HG03025 (cell line): ENCODE measurements around the gene NDUFA13.

Source experiments
- ATAC-seq: cut with Tn5 transposase; IDR thresholded peaks from one replicate; pipeline ENCODE4 v1.9.1; 2021; ENCODE audit warnings: mild to moderate bottlenecking, moderate library complexity; ENCODE audit not compliant: unreplicated experiment, low FRiP score

The NDUFA13 gene

DNA sequence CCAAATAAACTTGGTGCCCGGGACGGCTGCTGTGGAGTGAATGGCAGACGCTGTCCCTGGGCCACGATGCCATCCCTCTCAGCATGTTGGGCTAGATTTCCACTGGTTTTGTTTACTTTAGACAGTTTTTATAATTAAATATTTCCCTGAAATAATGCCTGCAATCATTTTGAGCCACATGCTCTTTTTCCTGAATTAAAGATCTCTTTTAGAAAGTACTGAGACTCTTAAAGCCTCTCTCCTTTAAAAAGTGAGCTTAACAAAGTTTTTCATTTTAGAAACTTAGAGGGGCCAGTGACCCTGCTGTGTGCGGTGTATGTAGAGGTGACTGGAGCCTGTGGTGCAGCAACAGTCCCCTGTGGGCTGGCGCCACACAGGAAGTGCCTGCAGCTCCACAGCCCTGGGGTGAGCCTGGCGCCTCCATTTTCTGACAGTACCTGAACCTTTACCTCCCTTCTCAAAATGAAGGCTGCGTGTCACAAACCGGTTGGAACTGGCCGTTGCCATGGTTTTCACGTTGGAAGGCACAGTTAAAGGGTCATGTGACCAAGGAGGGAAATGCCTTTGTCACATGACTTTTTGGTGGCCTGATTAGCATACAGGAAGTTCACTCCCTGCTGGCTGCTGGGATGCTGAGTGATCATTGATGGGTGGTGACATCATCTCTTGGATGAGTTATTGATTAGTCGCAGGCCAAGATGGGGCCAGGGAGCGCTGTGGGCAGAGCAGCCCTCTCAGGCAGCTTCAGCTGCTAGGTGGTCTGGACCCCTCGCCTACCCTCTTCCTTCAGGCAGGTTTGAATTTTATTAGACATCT is 26.9 kb upstream of the NDUFA13 start:
- no peak for ATAC-seq

DNA sequence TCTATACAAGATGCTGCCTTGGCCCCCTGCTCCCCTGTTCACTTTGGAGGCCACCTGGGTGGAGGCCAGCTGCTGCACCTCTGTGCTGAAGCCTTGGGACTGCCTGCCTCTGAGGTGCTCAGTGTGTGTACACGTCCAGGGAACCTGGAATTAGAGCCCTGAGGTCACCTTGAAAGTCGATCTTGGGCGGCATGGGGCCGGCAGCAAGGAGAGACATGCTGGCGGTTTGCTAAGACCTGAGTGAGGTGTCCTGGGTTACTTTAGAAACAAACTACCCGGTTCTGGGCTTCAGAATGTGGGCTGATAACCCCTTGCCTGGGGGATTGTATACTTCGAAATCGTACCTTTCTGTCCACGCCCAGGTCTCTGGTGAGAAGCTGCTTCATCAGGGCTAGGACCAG is 26.2 kb upstream of the NDUFA13 start:
- no peak for ATAC-seq

DNA sequence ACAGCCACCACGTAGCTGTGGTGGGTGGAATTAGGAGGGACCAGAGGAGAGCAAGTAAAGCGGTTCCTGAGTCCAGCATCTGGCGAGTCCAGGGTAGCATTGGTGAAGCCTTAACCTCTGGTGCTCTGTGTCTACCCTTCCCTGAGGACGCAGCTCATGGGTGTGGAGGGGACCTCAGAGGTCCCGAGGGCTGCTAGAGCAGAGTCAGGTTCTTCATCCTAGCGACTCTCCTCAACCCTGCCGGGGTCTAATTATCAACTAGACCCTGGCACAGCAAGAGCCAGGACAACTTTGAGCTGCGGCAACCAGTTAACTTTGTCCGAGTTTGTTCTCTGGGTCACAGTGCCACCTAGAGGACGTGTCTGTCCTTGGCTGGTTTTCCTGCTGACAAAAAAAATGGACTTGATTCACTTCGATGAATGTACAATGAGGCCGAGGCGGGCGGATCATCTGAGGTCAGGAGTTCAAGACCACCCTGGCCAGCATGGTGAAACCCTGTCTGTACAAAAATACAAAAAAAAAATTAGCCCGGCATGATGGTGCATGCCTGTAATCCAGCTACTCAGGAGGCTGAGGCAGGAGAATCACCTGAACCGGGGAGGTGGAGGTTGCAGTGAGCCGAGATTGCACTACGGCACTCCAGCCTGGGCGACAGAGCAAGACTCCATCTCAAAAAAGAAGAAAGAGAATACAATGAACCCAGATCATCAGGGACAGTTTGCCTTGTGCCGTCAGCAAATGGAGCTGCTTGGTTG is 25.6 kb upstream of the NDUFA13 start:
- no peak for ATAC-seq

DNA sequence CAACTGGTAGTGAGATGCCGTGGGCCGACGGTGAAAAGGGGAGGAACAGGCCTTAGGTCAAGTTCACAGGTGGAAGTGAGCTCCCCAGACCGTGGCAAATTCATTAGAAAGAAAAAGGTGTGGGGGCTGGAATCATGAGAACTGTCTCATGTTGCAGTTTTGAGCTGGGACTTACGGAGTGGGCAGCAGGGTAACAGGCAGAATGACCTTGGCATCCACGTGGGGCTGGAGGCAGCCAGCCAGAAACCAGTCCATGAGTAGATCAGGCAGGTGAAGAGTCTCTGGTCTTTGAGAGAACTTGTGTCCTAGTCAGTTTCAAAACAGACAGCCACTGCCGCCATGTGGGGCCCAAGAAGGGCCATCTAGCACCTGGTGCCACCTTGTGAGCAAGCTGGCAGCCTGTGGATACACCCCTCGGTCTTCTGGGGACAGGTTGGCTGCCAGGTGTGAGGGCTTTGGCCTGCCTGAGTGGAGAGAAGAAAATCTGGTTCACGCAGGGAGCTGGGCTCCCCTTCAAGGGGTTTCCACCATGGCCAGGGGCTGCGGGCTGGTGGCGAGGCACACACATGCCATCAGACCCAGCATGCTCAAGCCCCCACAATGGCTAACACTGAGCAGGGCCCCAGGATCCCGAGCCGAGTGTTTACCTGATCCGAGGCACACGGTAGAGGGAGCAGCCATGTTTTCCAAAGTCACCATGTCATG is 24.6 kb upstream of the NDUFA13 start:
- no peak for ATAC-seq

DNA sequence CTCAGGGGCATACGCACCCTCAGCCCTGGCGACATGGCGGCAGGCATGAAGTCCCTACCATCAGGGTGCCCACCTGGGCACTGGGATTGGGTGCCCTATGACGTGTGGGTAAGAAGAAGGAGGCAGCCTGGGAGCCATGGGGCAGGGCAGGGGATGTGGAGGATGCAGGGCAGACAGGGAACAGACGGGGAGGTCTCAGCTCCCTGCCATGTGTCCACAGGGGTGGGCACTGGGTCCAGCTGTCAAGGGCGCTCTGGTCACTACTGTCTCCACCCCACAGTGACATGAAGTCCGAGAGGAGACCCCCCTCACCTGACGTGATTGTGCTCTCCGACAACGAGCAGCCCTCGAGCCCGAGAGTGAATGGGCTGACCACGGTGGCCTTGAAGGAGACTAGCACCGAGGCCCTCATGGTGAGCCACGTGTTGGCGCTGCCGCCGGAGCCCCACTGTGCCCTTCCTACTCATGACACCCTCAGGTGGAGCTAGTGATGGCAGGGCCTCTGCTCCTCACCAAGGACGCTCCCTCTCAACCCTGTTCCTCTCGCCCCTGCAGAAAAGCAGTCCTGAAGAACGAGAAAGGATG is 23.9 kb upstream of the NDUFA13 start:
- no peak for ATAC-seq

DNA sequence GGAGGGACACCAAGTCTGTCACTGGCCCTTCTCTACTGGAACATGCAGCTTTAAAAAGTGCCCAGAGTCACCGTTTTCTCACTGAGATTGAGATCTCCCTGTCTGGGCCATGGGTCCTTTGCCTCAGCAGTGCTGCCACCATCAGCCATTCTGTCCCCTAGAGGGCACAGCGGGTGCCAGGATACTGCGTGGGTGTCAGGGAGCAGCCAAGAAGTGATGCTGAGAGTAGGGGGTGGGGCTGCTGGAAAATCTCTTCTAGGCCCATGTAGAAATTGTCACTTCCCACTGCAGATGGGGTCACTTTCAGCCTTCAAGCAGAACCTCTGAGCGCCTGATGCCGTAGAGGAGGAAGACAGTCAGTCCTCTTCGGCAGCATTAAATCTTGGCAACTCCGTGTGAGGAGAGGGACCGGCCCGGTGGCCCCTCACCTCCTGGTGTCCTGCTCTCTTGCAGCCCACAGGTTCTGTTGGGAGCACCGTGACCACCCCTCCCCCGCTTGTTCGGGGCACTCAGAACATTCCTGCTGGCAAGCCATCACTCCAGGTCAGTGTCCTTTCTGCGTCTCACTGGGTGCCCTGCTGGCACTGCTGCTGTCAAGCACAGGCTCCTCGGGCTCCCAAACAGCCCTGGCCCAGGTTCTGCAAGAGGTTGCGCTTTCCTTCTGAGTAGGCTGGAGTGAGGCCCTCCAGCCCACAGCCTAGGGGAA is 22.0 kb upstream of the NDUFA13 start:
- no peak for ATAC-seq

DNA sequence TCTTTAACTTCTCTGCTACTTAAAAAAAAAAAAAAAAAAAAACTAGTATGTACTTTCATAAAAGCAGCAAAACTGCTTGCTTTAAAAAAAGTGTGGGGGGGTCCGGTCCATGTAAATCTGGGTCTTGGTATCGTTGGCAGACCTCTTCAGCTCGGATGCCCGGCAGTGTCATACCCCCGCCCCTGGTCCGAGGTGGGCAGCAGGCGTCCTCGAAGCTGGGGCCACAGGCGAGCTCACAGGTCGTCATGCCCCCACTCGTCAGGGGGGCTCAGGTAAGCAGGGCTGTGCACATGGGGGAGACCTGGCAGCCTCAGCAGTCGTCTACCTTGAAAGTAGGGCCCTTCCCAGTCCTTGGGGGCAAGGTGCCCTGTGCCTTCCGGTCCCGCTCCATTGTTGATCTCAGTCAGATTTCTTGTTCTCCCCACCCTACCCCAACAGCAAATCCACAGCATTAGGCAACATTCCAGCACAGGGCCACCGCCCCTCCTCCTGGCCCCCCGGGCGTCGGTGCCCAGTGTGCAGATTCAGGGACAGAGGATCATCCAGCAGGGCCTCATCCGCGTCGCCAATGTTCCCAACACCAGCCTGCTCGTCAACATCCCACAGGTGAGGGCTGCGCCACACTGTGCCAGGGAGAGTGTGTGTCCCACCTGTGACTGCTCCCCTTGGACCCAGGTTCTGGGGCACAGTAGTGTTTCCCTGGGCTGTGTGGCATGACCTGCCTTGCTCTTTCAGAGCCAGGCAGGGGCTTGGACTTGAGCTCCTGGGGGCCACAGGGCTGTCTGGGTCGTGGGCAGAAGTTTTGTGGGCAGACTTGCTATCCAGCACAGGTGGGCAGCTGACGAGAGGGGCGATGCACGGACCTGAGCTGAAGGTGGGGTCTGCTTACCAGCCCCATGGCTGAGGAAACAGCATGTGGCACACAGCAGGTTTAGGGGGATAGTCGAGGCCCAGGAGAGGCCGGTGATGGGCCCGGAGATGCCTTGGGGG is 20.1 kb upstream of the NDUFA13 start:
- no peak for ATAC-seq

DNA sequence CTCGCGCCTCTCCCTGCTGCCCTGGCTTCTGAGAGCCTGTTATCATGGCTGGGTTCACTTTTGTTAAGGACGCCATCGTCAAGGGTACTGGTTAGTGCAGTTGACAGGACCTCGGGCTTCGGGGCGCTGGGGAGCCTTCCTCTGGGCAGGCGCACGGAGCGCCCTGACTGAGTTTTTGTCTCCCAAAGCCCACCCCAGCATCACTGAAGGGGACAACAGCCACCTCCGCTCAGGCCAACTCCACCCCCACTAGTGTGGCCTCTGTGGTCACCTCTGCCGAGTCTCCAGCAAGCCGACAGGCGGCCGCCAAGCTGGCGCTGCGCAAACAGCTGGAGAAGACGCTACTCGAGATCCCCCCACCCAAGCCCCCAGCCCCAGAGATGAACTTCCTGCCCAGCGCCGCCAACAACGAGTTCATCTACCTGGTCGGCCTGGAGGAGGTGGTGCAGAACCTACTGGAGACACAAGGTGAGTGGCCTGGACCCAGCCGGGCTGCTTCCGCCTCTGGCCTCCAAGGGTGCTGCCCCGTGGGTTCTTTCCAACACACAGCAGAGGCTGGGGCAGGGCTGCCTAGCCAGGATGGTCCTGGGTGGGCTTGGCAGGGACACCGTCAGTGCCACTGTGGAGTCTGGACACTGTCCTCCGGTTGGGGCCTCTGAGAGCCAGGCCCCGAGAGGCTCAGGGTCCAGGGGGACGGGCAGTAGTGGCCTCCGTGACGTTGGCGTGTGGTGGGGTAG is 17.6 kb upstream of the NDUFA13 start:
- ATAC-seq = no peak

DNA sequence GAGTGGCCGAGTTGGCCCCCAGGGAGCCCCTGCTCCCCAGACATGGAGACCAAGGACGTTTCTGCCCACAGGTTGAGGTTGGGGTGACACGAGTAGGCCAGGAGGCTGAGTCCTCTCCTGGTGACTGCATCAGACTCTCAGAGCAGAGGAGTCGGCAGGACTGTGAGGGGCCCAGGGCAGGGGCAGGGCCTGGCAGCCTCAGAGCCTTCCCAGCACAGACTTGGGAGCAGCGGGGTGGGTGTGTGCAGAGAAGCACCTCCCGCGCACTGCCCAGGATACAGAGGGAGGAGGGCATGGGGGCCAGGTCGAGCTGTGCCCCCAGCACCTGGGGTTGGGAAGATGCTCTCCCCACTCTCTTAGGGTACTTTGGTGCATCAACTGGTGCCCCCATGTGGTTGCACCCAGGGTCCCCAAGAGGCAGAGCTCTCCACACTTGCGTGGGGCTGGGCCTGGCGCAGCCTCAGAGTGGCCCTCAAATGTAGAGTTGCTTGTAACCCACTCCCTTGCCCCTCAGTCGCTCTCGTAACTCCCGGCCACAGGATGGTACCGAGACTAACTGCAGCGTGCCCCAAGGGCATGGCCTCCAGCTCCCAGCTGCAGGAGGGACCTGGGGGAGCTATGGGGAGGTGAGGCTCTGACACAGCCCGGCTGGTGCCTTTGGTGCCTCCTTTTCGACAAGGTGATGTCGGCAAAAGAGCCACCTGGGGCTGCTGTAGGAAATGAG is 16.6 kb upstream of the NDUFA13 start:
- no peak for ATAC-seq

DNA sequence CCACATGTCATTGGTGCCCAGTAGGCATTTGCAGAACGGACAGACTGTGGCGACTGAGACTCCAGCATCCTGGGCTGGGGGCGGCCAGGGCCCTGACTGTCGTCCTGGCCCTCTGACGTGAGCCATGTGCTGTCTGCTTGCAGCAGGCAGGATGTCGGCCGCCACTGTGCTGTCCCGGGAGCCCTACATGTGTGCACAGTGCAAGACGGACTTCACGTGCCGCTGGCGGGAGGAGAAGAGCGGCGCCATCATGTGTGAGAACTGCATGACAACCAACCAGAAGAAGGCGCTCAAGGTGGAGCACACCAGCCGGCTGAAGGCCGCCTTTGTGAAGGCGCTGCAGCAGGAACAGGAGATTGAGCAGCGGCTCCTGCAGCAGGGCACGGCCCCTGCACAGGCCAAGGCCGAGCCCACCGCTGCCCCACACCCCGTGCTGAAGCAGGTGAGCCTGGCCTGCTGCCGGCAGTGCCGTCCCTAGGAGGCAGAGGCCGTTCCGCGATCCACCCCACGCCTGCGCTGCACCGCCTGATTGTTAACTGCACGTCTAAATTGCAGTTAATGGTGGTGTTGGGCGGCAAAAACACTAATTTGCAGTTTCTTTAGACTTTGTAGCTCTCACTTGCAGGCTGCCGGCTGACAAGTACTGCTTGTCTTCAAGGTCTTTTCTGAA is 14.9 kb upstream of the NDUFA13 start:
- no peak for ATAC-seq

DNA sequence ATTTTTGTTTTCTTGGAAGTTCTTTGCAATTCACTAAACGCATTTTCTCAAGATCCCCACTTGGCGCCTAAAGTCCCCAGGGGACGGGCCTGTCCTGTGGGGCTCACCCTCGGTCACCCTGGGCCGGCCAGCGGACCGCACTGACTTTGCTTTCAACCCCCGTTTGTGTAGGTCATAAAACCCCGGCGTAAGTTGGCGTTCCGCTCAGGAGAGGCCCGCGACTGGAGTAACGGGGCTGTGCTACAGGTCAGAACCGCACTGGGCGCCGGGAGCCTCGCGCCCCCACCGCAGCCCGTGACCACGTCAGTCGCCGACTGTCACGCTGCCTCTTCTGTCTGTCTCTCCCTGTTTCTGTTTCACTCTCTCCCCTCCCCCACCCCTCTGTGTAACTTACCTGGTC is 14.2 kb upstream of the NDUFA13 start:
- no peak for ATAC-seq

DNA sequence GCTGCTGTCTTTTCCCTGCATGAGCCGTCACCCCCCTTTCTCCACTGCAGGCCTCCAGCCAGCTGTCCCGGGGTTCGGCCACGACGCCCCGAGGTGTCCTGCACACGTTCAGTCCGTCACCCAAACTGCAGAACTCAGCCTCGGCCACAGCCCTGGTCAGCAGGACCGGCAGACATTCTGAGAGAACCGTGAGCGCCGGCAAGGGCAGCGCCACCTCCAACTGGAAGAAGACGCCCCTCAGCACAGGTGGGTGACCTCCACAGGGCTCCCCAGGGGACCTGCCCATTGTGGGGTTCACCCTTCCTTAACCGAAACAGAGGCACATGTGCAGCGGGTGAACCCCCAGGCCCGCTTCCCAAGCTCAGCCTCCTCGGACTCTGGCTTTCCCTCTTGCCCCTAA is 13.7 kb upstream of the NDUFA13 start:
- no peak for ATAC-seq

DNA sequence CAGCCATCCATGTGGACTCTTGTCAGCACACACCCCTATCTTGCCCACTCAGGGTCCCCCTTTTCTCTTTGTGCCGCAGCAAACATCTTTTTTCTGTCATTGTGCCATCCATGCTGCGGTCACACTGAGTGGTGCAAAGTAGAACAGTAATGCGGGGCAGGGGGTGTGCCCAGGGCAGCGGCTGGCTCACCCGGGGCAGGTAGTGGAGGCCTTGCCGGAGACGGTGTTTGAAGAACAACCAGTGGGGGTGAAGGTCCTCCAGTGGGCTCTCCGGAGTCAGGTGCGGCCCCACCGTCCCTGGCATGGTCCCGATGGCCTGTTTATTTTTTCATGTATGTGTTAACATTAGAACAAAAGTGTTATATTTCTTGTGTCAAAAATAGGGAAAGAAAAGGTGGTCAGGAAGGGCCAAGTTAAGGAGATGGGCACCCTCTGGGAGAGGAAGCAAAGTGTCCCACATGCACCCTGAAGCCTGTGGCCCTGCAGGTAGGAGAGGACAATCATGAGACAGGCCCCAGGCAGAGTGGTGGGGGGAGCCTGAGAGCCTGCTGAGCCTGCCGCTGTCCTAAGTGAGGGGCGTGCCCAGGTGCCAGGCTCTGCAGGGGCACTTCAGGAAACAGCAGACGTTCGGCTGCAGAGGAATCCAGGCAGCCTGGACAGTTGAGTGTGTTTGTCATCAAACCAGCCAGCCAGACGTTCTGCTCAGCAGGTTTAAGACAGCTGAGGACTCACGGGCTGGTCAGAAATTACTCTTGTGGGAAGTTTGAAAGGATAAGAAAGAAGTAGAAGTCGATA is 13.0 kb upstream of the NDUFA13 start:
- no peak for ATAC-seq

DNA sequence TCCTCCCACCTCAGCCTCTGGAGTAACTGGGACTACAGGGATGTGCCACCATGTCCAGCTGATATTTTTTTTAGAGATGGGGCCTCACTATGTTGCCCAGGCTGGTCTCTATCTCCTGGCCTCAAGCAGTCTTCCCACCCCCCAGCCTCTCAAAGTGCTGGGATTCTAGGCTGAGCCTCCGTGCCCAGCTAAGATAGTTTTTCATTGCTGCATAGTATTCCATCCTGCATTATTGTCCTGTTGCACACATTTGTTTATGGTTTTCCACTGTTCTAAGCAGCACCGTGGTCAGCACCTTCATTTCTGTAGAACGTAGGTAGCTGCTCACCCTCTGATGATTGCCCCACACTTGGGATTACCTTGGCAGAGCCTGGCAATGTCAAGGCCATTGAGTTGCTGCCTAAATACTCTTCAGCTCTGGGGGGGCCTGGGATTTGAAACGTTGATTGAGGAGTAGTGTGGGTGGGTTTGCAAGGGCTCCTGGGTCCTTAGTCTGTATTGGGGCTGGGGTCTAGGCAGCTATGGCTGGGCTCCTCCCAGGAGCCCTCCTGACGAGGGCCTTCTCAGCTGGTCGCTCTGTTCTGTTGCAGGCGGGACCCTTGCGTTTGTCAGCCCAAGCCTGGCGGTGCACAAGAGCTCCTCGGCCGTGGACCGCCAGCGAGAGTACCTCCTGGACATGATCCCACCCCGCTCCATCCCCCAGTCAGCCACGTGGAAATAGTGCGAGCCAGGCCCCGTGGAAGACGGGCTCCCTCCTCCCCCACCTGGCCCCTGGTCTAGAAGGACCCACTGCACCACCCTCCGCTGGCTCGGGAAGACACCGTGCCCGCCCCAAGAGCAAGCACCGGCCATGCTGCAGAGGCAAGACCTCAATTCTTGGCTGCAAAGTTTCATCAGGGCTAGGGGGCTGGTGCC is 11.0 kb upstream of the NDUFA13 start:
- no peak for ATAC-seq

DNA sequence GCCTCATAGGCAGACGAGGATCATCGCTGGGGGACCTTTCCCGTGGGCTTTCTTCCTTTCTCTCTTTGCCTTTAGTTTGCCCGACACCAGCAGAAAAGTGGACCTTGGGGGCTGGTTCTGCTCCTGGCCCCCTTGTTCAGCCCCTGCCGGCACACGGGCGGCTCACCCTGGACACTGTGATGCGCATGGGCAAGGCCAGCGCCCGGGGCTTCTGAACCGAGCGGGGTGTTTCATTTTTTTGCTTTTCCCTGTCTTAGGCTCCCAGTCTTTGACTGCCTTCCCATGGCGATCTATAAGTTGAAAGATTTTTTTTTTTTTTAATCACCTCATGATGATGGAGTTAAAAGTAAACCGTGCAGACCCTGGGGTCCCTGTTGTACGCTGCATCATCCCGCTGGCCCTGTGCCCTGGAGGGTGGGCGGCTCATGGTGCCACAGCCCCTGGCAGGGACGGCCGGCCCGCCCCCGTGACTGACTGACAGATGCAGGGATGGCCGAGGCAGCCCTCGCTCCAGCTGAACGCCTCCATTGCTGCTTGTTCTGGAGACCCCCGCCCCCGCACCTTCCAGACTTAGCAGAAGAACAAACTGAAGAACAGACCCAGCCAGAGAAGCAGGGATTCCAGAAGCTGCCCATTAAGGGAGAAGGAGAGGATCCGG is 10.2 kb upstream of the NDUFA13 start:
- ATAC-seq = no peak
